CD14-positive monocyte (primary cell): ENCODE data around the gene VPS18. TPM values are rescaled to one million over a fixed set of nuclear protein-coding genes. Genes with fewer than 3 reads are reported as not detected.

ENCODE experiments used
- DNase-seq, 3 donors: peaks; one replicate each; pipeline ENCODE4 v3.0.0-alpha.2; 2011 to 2022
- H2AFZ ChIP-seq: 2 replicates; pipeline ENCODE4 v1.6.0; 2012; ENCODE audit warnings: mild to moderate bottlenecking, low read depth, low read length, inconsistent platforms; ENCODE audit not compliant: insufficient read depth, poor library complexity, severe bottlenecking
- H3K27ac ChIP-seq, 2 donors: 1 replicate in 1 of 2; 2 replicates in 1 of 2; pipeline ENCODE4 v1.5.1; 2012 to 2013; ENCODE audit warnings: low read length in 2 of 2, control low read depth in 1 of 2, inconsistent platforms in 1 of 2, low read depth in 1 of 2, mild to moderate bottlenecking in 1 of 2
- H3K27me3 ChIP-seq, 2 donors: one replicate each; pipeline versions ENCODE4 v1.6.0 to v1.6.1; 2011 to 2013; ENCODE audit warnings: low read length in 2 of 2; ENCODE audit not compliant: control insufficient read depth in 2 of 2, insufficient read depth in 2 of 2
- H3K36me3 ChIP-seq, 2 donors: replicated peaks in 1 of 2; 1 replicate in 1 of 2; 2 replicates in 1 of 2; pipeline versions ENCODE4 v1.5.1 to v1.6.1; 2012 to 2013; ENCODE audit warnings: low read length in 2 of 2, control low read depth in 1 of 2, inconsistent platforms in 1 of 2, mild to moderate bottlenecking in 1 of 2; ENCODE audit not compliant: insufficient read depth in 2 of 2, control insufficient read depth in 1 of 2
- H3K4me1 ChIP-seq, 2 donors: 1 replicate in 1 of 2; 2 replicates in 1 of 2; pipeline versions ENCODE4 v1.5.1 to v1.6.1; 2012 to 2013; ENCODE audit warnings: low read length in 2 of 2, control low read depth in 1 of 2, inconsistent platforms in 1 of 2, mild to moderate bottlenecking in 1 of 2, moderate library complexity in 1 of 2; ENCODE audit not compliant: insufficient read depth in 2 of 2, control insufficient read depth in 1 of 2
- H3K4me2 ChIP-seq: replicated peaks from 2 replicates; pipeline ENCODE3; 2012; ENCODE audit warnings: low read length, moderate library complexity, mild to moderate bottlenecking; ENCODE audit not compliant: poor library complexity, severe bottlenecking; ENCODE audit errors: extremely low read depth
- H3K4me3 ChIP-seq, 3 experiments: fragments of 200-600 bp in 1 of 3; sonication (generic) in 1 of 3; replicated peaks in 1 of 3; 1 replicate in 2 of 3; 2 replicates in 1 of 3; pipeline ENCODE4 v1.5.1; 2011 to 2013; ENCODE audit warnings: low read length in 3 of 3, mild to moderate bottlenecking in 3 of 3, control low read depth in 2 of 3, low read depth in 2 of 3, inconsistent platforms in 1 of 3, moderate library complexity in 1 of 3
- H3K79me2 ChIP-seq: 2 replicates; pipeline ENCODE4 v1.6.0; 2012; ENCODE audit warnings: mild to moderate bottlenecking, control low read depth, inconsistent platforms, low read length, moderate library complexity; ENCODE audit not compliant: insufficient read depth
- H3K9ac ChIP-seq: 2 replicates; pipeline ENCODE4 v1.6.0; 2017; ENCODE audit warnings: low read length, mild to moderate bottlenecking; ENCODE audit not compliant: insufficient read depth, poor library complexity, severe bottlenecking
- H3K9me3 ChIP-seq, 2 donors: replicated peaks in 1 of 2; 1 replicate in 1 of 2; 2 replicates in 1 of 2; pipeline versions ENCODE4 v1.5.1 to v1.6.1; 2012 to 2013; ENCODE audit warnings: low read length in 2 of 2, control low read depth in 1 of 2; ENCODE audit not compliant: control insufficient read depth in 1 of 2, insufficient read depth in 1 of 2
- H4K20me1 ChIP-seq: 2 replicates; pipeline ENCODE4 v1.6.0; 2012; ENCODE audit warnings: mild to moderate bottlenecking, low read length, control low read depth, moderate library complexity; ENCODE audit not compliant: insufficient read depth
- H3K27ac Mint-ChIP-seq, 7 donors: one replicate each; pipeline ENCODE4 v1.8.0; 2020; ENCODE audit warnings: mild to moderate bottlenecking in 7 of 7, mixed read lengths in 7 of 7, moderate library complexity in 6 of 7, inconsistent platforms in 2 of 7
- H3K27me3 Mint-ChIP-seq, 3 donors: one replicate each; pipeline ENCODE4 v1.8.0; 2021 to 2022; ENCODE audit warnings: low read depth in 3 of 3, mild to moderate bottlenecking in 3 of 3, mixed read lengths in 3 of 3, moderate library complexity in 3 of 3, inconsistent platforms in 1 of 3
- H3K36me3 Mint-ChIP-seq, 2 donors: one replicate each; pipeline ENCODE4 v1.8.0; 2020; ENCODE audit warnings: mixed read lengths in 2 of 2, inconsistent platforms in 1 of 2, mild to moderate bottlenecking in 1 of 2
- H3K4me1 Mint-ChIP-seq: one replicate; pipeline ENCODE4 v1.8.0; 2020; ENCODE audit warnings: mild to moderate bottlenecking, mixed read lengths
- H3K4me3 Mint-ChIP-seq, 2 donors: one replicate each; pipeline ENCODE4 v1.8.0; 2020; ENCODE audit warnings: mild to moderate bottlenecking in 2 of 2, mixed read lengths in 2 of 2, moderate library complexity in 1 of 2
- H3K9me3 Mint-ChIP-seq, 7 donors: one replicate each; pipeline ENCODE4 v1.8.0; 2020 to 2022; ENCODE audit warnings: mixed read lengths in 7 of 7, mild to moderate bottlenecking in 6 of 7, moderate library complexity in 6 of 7, inconsistent platforms in 2 of 7
- WGBS: methylation state at CpG from one replicate; pipeline ENCODE4 v1.1.5; 2013; ENCODE audit warnings: missing lambda C conversion rate; ENCODE audit not compliant: insufficient coverage; 5-methylcytosine and 5-hydroxymethylcytosine counted together
- intact Hi-C, 2 donors: fragments of 100-400 bp; cut with micrococcal nuclease; formaldehyde crosslinking; loops; one replicate each; pipeline versions ENCODE4 v1.15.0 to v1.15.1; 2023
- polyA plus RNA-seq, 3 donors: library from polyadenylated mRNA; depleted of rRNA in 1 of 3; unstranded in 2 of 3; stranded (reverse) in 1 of 3; fragments of 300-500 nt in 2 of 3; fragments of >200 nt in 1 of 3; fragmentation: Illumina TruSeq in 2 of 3; gene quantifications; 1 replicate in 2 of 3; 2 replicates in 1 of 3; pipeline ENCODE4 v1.2.3, GENCODE V29; 2012 to 2021
- TF ChIP-seq, protein P1 (sequence below): fragments of 200-600 bp; IDR thresholded peaks from one replicate; pipeline ENCODE4 v1.8.0; 2022; ENCODE audit warnings: antibody characterized with exemption, mild to moderate bottlenecking

VPS18 gene
- polyA plus RNA-seq, 3 donors = 12.1 to 22.8 (median 21.8) TPM

DNA sequence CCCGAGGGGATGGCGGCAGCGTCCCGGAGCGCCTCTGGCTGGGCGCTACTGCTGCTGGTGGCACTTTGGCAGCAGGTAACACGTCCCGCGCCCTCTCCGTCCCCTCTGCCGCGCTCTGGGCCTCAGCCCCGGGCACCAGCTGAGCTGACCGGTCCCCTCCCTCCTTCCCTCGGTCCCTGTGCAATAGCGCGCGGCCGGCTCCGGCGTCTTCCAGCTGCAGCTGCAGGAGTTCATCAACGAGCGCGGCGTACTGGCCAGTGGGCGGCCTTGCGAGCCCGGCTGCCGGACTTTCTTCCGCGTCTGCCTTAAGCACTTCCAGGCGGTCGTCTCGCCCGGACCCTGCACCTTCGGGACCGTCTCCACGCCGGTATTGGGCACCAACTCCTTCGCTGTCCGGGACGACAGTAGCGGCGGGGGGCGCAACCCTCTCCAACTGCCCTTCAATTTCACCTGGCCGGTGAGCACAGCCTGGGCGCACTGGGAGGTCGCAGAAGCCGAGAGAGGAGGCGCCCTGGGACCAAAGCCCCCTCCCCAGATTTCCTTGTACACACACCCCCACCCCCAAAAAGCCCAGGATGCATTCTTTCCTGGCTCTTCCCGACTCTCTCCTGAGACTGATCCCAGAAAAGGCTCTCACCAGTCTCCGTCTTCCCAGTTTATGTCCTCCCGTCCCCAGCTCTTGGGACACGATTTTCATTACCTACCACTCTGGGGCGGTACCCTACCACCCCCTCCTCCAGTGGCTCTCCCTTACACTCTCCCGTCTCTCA lies 35.6 kb downstream of the VPS18 start:
- H3K4me3 ChIP-seq = peak overlapping the region in 2 of 3 experiments; percentile 0 to 66
- H3K27ac ChIP-seq = no peak overlapping the region
- TF ChIP-seq, protein P1, sequence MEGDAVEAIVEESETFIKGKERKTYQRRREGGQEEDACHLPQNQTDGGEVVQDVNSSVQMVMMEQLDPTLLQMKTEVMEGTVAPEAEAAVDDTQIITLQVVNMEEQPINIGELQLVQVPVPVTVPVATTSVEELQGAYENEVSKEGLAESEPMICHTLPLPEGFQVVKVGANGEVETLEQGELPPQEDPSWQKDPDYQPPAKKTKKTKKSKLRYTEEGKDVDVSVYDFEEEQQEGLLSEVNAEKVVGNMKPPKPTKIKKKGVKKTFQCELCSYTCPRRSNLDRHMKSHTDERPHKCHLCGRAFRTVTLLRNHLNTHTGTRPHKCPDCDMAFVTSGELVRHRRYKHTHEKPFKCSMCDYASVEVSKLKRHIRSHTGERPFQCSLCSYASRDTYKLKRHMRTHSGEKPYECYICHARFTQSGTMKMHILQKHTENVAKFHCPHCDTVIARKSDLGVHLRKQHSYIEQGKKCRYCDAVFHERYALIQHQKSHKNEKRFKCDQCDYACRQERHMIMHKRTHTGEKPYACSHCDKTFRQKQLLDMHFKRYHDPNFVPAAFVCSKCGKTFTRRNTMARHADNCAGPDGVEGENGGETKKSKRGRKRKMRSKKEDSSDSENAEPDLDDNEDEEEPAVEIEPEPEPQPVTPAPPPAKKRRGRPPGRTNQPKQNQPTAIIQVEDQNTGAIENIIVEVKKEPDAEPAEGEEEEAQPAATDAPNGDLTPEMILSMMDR = no peak
- no peaks in the 10 kb centered on the region for H4K20me1 ChIP-seq
- intact Hi-C loops = loop anchor here in 1 of 2 donors (2.0 kb wide), 1 partner anchor 19 kb away; no protein-coding TSS in a partner anchor
- H3K79me2 ChIP-seq = no peaks in the 10 kb centered on the region
- peak; percentile 27 to 36 (median 30) for DNase-seq
- H3K9ac ChIP-seq = no peak overlapping the region
- Mint-ChIP-seq H3K9me3 (peaks cover 0 to 40% (median 15%) of the 10 kb centered on the region in 7 donors), H3K27me3 (peaks cover 79 to 88% (median 79%) of the 10 kb centered on the region in 3 donors), H3K4me1 (peaks cover 58% of the 10 kb centered on the region), H3K27ac (peak overlapping the region in 2 of 7 donors; percentile 35 to 42), H3K36me3 (peaks cover 10 to 13% of the 10 kb centered on the region in 2 donors), H3K4me3 (peak overlapping the region; percentile 72 to 93)
- peak overlapping the region; percentile 69 for H3K4me2 ChIP-seq
- H3K36me3 ChIP-seq = no peaks in the 10 kb centered on the region
- H3K4me1 ChIP-seq = peaks cover 53 to 69% of the 10 kb centered on the region in 2 donors
- peak overlapping the region; percentile 41 for H2AFZ ChIP-seq
- H3K9me3 ChIP-seq = peaks cover 0 to 46% of the 10 kb centered on the region in 2 donors
- WGBS = 2% methylated on average over 56 of the region's 56 CpGs
- H3K27me3 ChIP-seq = peaks cover 56 to 83% of the 10 kb centered on the region in 2 donors

DNA sequence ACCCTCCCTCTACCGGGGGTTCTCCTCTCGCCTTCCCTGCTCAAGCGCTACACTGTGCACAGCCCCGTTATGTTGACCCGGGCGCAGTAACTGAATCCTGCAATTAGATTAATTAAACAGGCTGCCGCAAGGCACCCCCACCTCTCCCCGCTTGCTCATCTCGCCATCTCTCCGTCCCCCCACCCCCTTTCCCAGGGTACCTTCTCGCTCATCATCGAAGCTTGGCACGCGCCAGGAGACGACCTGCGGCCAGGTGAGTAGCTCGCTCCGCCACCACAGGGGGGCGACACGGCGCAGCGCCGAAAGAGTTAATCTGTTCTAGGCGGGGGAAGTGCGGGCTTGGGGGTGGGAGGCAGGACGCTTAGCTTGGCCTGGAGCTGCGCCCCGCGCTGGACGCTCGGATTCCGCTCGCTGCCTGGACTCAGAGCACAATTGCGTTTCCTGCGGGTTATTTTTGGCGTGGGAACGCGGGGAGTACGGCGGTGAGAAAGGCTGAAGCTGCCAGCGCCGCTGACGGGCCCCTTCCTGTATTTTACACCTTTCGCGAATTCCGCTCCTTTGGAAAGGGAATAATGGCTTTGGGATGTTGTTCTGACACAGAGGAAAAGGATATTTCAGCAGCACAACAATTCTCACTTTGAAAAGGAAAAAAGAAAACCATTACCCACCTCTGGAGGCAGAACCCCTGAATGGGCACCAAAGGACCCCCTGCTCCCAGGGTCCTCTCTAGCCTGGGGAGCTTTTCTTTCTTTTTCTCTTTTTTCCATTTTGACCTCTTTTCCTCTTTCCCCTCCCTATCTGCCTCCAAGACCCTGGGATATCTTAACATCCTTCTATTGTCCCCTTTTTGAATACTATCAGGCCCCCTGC lies 36.4 kb downstream of the VPS18 start:
- Histone ChIP-seq H3K4me1 (peaks cover 53 to 65% of the 10 kb centered on the region in 2 donors), H3K4me2 (peak overlapping the region; percentile 69), H3K79me2 (no peaks in the 10 kb centered on the region), H2AFZ (no peak overlapping the region), H3K4me3 (peak overlapping the region in 1 of 3 experiments; percentile 66), H3K27me3 (peaks cover 49 to 74% of the 10 kb centered on the region in 2 donors), H3K9me3 (peaks cover 0 to 38% of the 10 kb centered on the region in 2 donors), H3K36me3 (no peaks in the 10 kb centered on the region), H4K20me1 (no peaks in the 10 kb centered on the region), H3K9ac (no peak overlapping the region), H3K27ac (no peak overlapping the region)
- WGBS = 1% methylated on average over 30 of the region's 46 CpGs
- H3K9me3 Mint-ChIP-seq = peaks cover 0 to 37% (median 13%) of the 10 kb centered on the region in 7 donors
- H3K4me3 Mint-ChIP-seq = peak overlapping the region; percentile 72 to 93
- intact Hi-C loops = no loop called here
- TF ChIP-seq, protein P1 = no peak
- H3K36me3 Mint-ChIP-seq = peaks cover 6 to 13% of the 10 kb centered on the region in 2 donors
- H3K4me1 Mint-ChIP-seq = peaks cover 55% of the 10 kb centered on the region
- DNase-seq = no peak
- H3K27me3 Mint-ChIP-seq = peaks cover 70 to 80% (median 71%) of the 10 kb centered on the region in 3 donors
- H3K27ac Mint-ChIP-seq = no peak overlapping the region
